Bone marrow (tissue), 2 donors: ENCODE data around the gene EARS2.
"Not testable (repeated sequence)": the region's sequence is repeated elsewhere in the genome, so short reads cannot be mapped to it uniquely, and the experiment has no call there.

ENCODE experiments used
- DNase-seq, 2 donors: peaks; one replicate each; lab custom pipeline; 2025; lab: John Stamatoyannopoulos, UW

Gene EARS2

GRCh38 chr16:23527961-23528643 lies 29.0 kb downstream of the EARS2 start:
- DNase-seq, result no peak

GRCh38 chr16:23524886-23525285 lies 32.3 kb downstream of the EARS2 start:
- DNase-seq, result no peak

GRCh38 chr16:23523876-23524385 lies 33.2 kb downstream of the EARS2 start:
- DNase-seq, result no peak

- no peak for DNase-seq
Observed at GRCh38 chr16:23523321-23523720, 33.8 kb downstream of the EARS2 start.

- DNase-seq, result no peak
Observed at GRCh38 chr16:23521965-23522364, 35.2 kb downstream of the EARS2 start.

GRCh38 chr16:23521037-23521743 lies 36.0 kb downstream of the EARS2 start:
- no peak for DNase-seq

- DNase-seq, result no peak
Observed at GRCh38 chr16:23520500-23520899, 36.6 kb downstream of the EARS2 start.

- no peak for DNase-seq
Observed at GRCh38 chr16:23519282-23519681, 37.9 kb downstream of the EARS2 start.

GRCh38 chr16:23518435-23518891 lies 38.7 kb downstream of the EARS2 start:
- DNase-seq, result no peak

- no peak for DNase-seq
Observed at GRCh38 chr16:23516366-23517137, 40.6 kb downstream of the EARS2 start.

- DNase-seq, result no peak
Observed at GRCh38 chr16:23515881-23516280, 41.3 kb downstream of the EARS2 start.

- no peak for DNase-seq
Observed at GRCh38 chr16:23514381-23515152, 42.6 kb downstream of the EARS2 start.

- DNase-seq, result no peak
Observed at GRCh38 chr16:23512168-23512695, 44.9 kb downstream of the EARS2 start.

- no peak for DNase-seq
Observed at GRCh38 chr16:23511731-23512130, 45.4 kb downstream of the EARS2 start.

GRCh38 chr16:23510915-23511270 lies 46.3 kb downstream of the EARS2 start:
- DNase-seq, result not testable (repeated sequence)

GRCh38 chr16:23510164-23510914 lies 46.8 kb downstream of the EARS2 start, which contains the start of gene GGA2:
TSS of gene GGA2 (minus strand) at chr16:23510494. CDS start at chr16:23510411, 83 bp downstream.
- DNase-seq, result peak; percentile 49 to 80

GRCh38 chr16:23509782-23510163 lies 47.4 kb downstream of the EARS2 start:
- no peak for DNase-seq

- DNase-seq, result no peak
Observed at GRCh38 chr16:23509441-23509754, 47.8 kb downstream of the EARS2 start.

- no peak for DNase-seq
Observed at GRCh38 chr16:23508589-23509440, 48.3 kb downstream of the EARS2 start.

- DNase-seq, result no peak
Observed at GRCh38 chr16:23506606-23506994, 50.5 kb downstream of the EARS2 start.
